GM18909 (cell line): ENCODE data around the gene CST6.

Experiments used
- ATAC-seq: cut with Tn5 transposase; IDR thresholded peaks from one replicate; pipeline ENCODE4 v1.9.1; 2021; ENCODE audit warnings: mild to moderate bottlenecking; ENCODE audit not compliant: unreplicated experiment, poor library complexity

The CST6 gene

GRCh38 chr11:66011785-66012303 is at the start of gene CST6:
TSS of gene CST6 (plus strand) at chr11:66012008. CDS start at chr11:66012045, 37 bp downstream.
- ATAC-seq = no peak

- no peak for ATAC-seq
Measured at GRCh38 chr11:65962141-65962564, 49.7 kb upstream of the CST6 start.

GRCh38 chr11:65964906-65965305 is 46.9 kb upstream of the CST6 start:
- ATAC-seq = no peak

- no peak for ATAC-seq
Measured at GRCh38 chr11:65965986-65966762, 45.6 kb upstream of the CST6 start.

- no peak for ATAC-seq
Measured at GRCh38 chr11:65967329-65967934, 44.4 kb upstream of the CST6 start.

GRCh38 chr11:65968600-65969482 is 43.0 kb upstream of the CST6 start:
- no peak for ATAC-seq

- ATAC-seq = no peak
Measured at GRCh38 chr11:65972116-65972515, 39.7 kb upstream of the CST6 start.

GRCh38 chr11:65973439-65974110 is 38.2 kb upstream of the CST6 start:
- ATAC-seq = no peak

GRCh38 chr11:65975771-65976170 is 36.0 kb upstream of the CST6 start:
- no peak for ATAC-seq

- ATAC-seq = no peak
Measured at GRCh38 chr11:65976216-65977176, 35.3 kb upstream of the CST6 start.

- no peak for ATAC-seq
Measured at GRCh38 chr11:65977621-65978390, 34.0 kb upstream of the CST6 start.

GRCh38 chr11:65978391-65979238 is 33.2 kb upstream of the CST6 start:
- no peak for ATAC-seq

GRCh38 chr11:65979261-65979759 is 32.5 kb upstream of the CST6 start:
- ATAC-seq = no peak

GRCh38 chr11:65981101-65981740 is 30.6 kb upstream of the CST6 start:
- ATAC-seq = no peak

GRCh38 chr11:65981972-65982823 is 29.6 kb upstream of the CST6 start:
- ATAC-seq = no peak
